NCI-H2227 (cell line): ENCODE data around the gene SLC2A14.

ENCODE experiments used
- DNase-seq: peaks from one replicate; lab custom pipeline; 2025; ENCODE audit not compliant: unreplicated experiment; lab: John Stamatoyannopoulos, UW

SLC2A14 gene

GRCh38 chr12:7769999-7770398 is 102.7 kb downstream of the SLC2A14 start:
- no peak for DNase-seq
